Loucy (cell line): ENCODE results near the gene SCN3B.

Experiments used
- H2AFZ ChIP-seq: fragments of 200-600 bp; sonication (generic); 2 replicates; pipeline ENCODE4 v1.6.0; 2016; ENCODE audit warnings: antibody characterized with exemption, mild to moderate bottlenecking, low read length, moderate library complexity
- H3F3A ChIP-seq: fragments of 200-600 bp; 2 replicates; pipeline ENCODE4 v1.6.0; 2016; ENCODE audit warnings: antibody characterized with exemption, low read depth, mild to moderate bottlenecking
- H3K27me3 ChIP-seq: fragments of 200-600 bp; sonication (generic); 2 replicates; pipeline ENCODE4 v1.6.1; 2014; ENCODE audit warnings: low read length, mild to moderate bottlenecking; ENCODE audit not compliant: insufficient read depth, poor library complexity, severe bottlenecking
- H3K36me3 ChIP-seq: fragments of 200-600 bp; sonication (generic); 2 replicates; pipeline ENCODE4 v1.6.1; 2016; ENCODE audit warnings: low read length; ENCODE audit not compliant: insufficient read depth
- H3K4me1 ChIP-seq: fragments of 200-600 bp; sonication (generic); 2 replicates; pipeline ENCODE4 v1.5.1; 2014; ENCODE audit warnings: low read length, mild to moderate bottlenecking; ENCODE audit not compliant: insufficient read depth, poor library complexity, severe bottlenecking
- H3K4me2 ChIP-seq: fragments of 200-600 bp; sonication (generic); 2 replicates; pipeline ENCODE4 v1.6.0; 2014; ENCODE audit warnings: antibody characterized with exemption, low read length, low read depth, mild to moderate bottlenecking; ENCODE audit not compliant: poor library complexity, severe bottlenecking
- H3K4me3 ChIP-seq: fragments of 200-600 bp; sonication (generic); 2 replicates; pipeline ENCODE4 v1.5.1; 2014; ENCODE audit warnings: low read length, mild to moderate bottlenecking, mixed read lengths; ENCODE audit not compliant: poor library complexity, severe bottlenecking
- H3K79me2 ChIP-seq: fragments of 200-600 bp; sonication (generic); 2 replicates; pipeline ENCODE4 v1.6.1; 2014; ENCODE audit warnings: low read length; ENCODE audit not compliant: insufficient read depth
- H3K9ac ChIP-seq: fragments of 200-600 bp; sonication (generic); 2 replicates; pipeline ENCODE4 v1.6.0; 2014; ENCODE audit warnings: mild to moderate bottlenecking, low read depth, low read length, moderate library complexity; ENCODE audit not compliant: poor library complexity, severe bottlenecking
- H3K9me2 ChIP-seq: fragments of 200-600 bp; sonication (generic); replicated peaks from 2 replicates; pipeline ENCODE4 v1.6.1; 2016; ENCODE audit warnings: low read depth, low read length, mixed read lengths
- H3K9me3 ChIP-seq: fragments of 200-600 bp; sonication (generic); 2 replicates; pipeline ENCODE4 v1.6.1; 2014; ENCODE audit warnings: mild to moderate bottlenecking, antibody characterized with exemption, low read length, low read depth; ENCODE audit not compliant: insufficient read depth
- H4K20me1 ChIP-seq: fragments of 200-600 bp; sonication (generic); 2 replicates; pipeline ENCODE4 v1.6.0; 2014; ENCODE audit warnings: antibody characterized with exemption, low read length, mild to moderate bottlenecking; ENCODE audit not compliant: insufficient read depth, poor library complexity, severe bottlenecking
- EZH2phosphoT487 ChIP-seq: fragments of 200-600 bp; IDR thresholded peaks from 2 replicates; pipeline ENCODE4 v1.6.1; 2018; ENCODE audit warnings: antibody characterized with exemption, mild to moderate bottlenecking, moderate library complexity, borderline replicate concordance
- TF ChIP-seq, protein P1 (sequence below): fragments of 200-600 bp; sonication (generic); conservative IDR thresholded peaks from 2 replicates; pipeline ENCODE4 v1.5.1; 2014; ENCODE audit warnings: mild to moderate bottlenecking, antibody characterized with exemption, low read length

Gene SCN3B

DNA sequence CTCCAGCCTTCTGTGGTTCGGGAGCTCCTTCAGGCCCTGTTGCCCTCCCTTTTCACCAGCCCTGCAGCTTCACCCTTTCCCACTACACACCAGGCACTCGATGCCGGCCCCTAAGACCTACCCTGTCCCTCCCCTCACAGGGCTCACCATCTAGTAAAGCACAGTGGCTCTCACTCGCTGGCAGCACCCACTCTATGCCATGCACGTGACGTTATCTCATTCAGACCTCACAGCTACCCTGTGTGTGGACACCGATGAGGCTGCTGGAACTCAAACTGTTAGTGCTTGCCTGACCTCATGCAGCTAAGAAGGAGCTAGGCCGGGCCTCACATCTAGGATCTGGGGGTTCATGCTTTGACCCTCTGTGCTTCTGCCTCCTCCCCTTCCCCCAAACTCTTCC lies 45.5 kb downstream of the SCN3B start:
- TF ChIP-seq EZH2phosphoT487: no peak
- TF ChIP-seq, protein P1, sequence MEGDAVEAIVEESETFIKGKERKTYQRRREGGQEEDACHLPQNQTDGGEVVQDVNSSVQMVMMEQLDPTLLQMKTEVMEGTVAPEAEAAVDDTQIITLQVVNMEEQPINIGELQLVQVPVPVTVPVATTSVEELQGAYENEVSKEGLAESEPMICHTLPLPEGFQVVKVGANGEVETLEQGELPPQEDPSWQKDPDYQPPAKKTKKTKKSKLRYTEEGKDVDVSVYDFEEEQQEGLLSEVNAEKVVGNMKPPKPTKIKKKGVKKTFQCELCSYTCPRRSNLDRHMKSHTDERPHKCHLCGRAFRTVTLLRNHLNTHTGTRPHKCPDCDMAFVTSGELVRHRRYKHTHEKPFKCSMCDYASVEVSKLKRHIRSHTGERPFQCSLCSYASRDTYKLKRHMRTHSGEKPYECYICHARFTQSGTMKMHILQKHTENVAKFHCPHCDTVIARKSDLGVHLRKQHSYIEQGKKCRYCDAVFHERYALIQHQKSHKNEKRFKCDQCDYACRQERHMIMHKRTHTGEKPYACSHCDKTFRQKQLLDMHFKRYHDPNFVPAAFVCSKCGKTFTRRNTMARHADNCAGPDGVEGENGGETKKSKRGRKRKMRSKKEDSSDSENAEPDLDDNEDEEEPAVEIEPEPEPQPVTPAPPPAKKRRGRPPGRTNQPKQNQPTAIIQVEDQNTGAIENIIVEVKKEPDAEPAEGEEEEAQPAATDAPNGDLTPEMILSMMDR: no peak
- no peaks in the 10 kb centered on the region for H3F3A ChIP-seq
- H3K79me2 ChIP-seq: no peaks in the 10 kb centered on the region
- H3K9me2 ChIP-seq: no peaks in the 10 kb centered on the region
- no peaks in the 10 kb centered on the region for H3K27me3 ChIP-seq
- peaks cover 74% of the 10 kb centered on the region; the same call in 1 of the 2 replicates for H3K36me3 ChIP-seq
- H2AFZ ChIP-seq: no peak overlapping the region
- H3K9ac ChIP-seq: no peak overlapping the region
- H4K20me1 ChIP-seq: no peaks in the 10 kb centered on the region
- no peaks in the 10 kb centered on the region for H3K9me3 ChIP-seq
- H3K4me3 ChIP-seq: no peak overlapping the region
- no peaks in the 10 kb centered on the region for H3K4me1 ChIP-seq
- no peak overlapping the region for H3K4me2 ChIP-seq

DNA sequence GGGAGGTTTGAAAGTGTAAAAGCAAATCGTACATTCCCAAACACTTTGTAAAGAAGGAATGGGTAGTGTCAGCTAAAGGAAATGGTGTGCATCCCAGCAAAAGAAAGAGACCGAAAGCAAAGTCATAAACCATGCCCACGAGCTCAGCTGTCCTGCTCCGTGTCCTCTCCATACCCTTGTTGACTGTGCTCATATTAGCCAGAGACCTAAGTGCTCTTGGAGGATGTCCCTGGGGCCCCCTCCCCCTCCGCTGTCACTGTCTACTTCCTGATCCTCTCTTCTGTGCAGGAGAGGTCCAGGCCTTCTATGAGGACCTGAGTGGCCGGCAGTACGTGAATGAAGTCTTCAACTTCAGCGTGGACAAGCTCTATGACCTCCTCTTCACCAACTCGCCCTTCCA lies 46.1 kb downstream of the SCN3B start:
- H3K4me1 ChIP-seq: no peaks in the 10 kb centered on the region
- no peaks in the 10 kb centered on the region for H4K20me1 ChIP-seq
- H3K9me3 ChIP-seq: no peaks in the 10 kb centered on the region
- no peak overlapping the region for H2AFZ ChIP-seq
- H3K4me3 ChIP-seq: no peak overlapping the region
- no peaks in the 10 kb centered on the region for H3K79me2 ChIP-seq
- H3K36me3 ChIP-seq: peaks cover 74% of the 10 kb centered on the region; the same call in 1 of the 2 replicates
- no peak overlapping the region for H3K9ac ChIP-seq
- TF ChIP-seq, protein P1: no peak
- TF ChIP-seq EZH2phosphoT487: no peak
- H3F3A ChIP-seq: no peaks in the 10 kb centered on the region
- no peak overlapping the region for H3K4me2 ChIP-seq
- no peaks in the 10 kb centered on the region for H3K27me3 ChIP-seq
- no peaks in the 10 kb centered on the region for H3K9me2 ChIP-seq

DNA sequence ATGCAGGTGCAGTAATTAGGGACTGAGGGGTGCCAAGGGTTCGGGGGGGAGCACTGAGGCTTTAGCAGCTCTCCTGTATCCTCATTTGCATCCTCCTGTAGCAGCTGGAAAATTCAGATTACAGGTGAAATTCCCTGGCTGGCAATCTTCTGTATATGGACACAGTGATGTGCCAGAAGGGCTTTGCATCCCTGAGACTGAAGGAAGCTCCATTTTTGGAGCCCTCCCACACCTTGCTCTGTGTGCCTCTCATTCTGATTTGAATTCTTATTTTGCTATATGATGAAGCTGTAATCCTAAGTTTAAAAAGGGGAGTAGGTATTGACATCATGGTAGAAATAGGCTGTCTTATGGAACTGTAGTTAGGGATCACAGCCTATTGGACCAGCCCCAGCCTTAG lies 46.6 kb downstream of the SCN3B start:
- Histone ChIP-seq H3K9ac (no peak overlapping the region), H3K4me1 (no peaks in the 10 kb centered on the region), H3F3A (no peaks in the 10 kb centered on the region), H4K20me1 (no peaks in the 10 kb centered on the region), H3K36me3 (peaks cover 74% of the 10 kb centered on the region; the same call in 1 of the 2 replicates), H3K9me3 (no peaks in the 10 kb centered on the region), H3K79me2 (no peaks in the 10 kb centered on the region), H3K27me3 (no peaks in the 10 kb centered on the region), H3K4me3 (no peak overlapping the region), H3K9me2 (no peaks in the 10 kb centered on the region), H3K4me2 (no peak overlapping the region), H2AFZ (no peak overlapping the region)
- TF ChIP-seq EZH2phosphoT487: no peak
- TF ChIP-seq, protein P1: no peak
